Activated T-helper 1 cell treated with Interleukin-2 at 50 U/mL for 16 hours (primary cell): ENCODE data around the gene USH1G.

ENCODE experiments used
- DNase-seq: peaks from one replicate; pipeline ENCODE4 v3.0.0-alpha.2; 2020; ENCODE audit warnings: low read depth

The USH1G gene

DNA sequence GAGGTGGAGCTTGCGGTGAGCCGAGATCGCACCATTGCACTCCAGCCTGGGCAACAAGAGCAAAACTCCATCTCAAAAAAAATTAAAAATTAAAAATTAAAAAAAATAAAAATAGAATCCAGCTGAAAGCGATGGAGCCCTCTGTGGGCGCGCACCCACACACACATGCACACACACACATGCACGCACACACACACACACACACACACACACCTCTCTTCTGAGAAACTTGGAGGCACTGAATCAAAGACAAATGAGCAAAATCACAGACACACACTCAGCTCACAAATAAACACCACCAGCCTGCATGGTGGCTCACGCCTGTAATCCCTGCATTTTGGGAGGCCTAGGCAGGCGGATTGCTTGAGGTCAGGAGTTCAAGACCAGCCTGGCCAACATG lies 20.0 kb downstream of the USH1G start:
- DNase-seq: no peak

DNA sequence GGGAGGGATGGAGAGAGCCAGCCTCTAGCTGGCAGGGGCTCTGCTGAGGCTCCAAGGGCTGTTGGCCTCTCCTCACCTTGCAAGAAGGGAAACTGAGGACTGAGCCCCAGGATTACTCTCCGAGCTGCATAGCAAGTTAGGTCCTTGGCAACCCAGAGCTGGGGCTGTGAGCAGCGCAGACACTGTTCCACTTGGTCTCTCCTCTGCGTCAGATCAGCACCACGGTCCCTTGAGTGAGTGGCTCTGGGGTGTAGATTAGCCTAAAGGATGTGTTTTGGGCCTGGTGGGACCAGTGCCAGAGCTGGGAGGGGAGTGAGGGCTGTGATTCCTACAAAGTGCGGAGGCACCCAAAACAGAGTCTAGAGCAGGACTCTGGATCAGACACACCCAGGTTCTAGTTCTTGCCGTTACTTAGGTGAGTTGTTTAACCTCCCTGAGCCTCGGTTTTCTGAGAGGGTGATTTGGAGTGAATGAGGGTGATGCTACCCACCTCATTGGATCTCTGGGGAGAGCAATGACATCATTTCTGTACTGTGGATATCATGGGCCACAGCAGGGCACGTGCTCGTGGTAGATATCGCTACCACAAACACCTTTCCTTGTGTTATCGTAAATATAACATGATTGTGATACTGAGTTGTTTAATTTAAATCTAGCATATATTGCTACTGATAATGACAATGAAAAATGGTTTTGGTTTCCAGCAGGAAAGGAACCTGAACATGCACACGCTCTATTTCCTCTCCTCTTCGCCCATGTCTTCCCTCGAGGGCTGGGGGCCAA lies 21.5 kb downstream of the USH1G start:
- no peak for DNase-seq

DNA sequence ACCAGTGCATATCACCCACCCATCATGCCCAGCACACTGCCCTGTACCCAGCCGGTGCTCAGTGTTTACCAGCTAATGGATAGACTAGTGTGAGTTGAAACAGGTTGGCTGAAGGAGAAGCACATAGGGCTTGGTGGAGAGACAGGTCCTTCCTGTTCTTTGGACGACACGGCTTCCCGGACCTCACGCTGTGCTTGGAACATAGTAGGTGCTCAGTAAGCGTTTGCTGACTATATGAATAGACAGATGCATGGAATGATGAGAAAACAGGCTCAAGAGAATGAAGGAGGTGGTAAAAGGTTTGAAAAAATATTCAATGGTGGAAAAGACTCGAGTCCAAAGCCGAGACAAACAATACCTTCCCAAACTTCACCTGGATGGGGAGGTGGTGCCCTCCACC lies 22.8 kb downstream of the USH1G start:
- no peak for DNase-seq

DNA sequence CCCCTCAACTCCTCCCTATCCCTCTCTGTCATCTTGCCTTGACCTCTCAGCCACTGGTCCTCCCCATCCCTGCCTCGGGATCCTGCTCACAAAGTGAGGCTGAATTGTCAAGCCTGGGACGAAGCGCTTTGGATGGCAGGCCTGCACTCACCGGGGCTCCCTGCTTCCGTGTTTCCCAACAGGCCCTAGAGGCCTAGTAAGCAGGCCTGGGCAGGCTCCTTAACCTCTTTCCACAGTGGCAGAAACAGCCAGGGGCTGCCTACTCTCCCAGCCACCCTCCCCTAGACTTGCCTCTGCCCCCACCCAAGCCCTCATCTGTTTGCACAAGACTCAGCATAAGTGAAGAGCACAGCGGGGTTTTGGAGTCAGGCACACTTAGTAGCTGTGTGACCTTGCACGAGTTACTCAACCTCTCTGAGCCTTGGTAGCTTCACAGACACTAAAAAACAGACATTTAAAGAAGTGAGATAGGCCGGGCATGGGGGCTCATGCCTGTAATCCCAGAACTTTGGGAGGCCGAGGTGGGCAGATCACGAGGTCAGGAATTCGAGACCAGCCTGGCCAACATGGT lies 24.6 kb downstream of the USH1G start:
- DNase-seq: no peak

DNA sequence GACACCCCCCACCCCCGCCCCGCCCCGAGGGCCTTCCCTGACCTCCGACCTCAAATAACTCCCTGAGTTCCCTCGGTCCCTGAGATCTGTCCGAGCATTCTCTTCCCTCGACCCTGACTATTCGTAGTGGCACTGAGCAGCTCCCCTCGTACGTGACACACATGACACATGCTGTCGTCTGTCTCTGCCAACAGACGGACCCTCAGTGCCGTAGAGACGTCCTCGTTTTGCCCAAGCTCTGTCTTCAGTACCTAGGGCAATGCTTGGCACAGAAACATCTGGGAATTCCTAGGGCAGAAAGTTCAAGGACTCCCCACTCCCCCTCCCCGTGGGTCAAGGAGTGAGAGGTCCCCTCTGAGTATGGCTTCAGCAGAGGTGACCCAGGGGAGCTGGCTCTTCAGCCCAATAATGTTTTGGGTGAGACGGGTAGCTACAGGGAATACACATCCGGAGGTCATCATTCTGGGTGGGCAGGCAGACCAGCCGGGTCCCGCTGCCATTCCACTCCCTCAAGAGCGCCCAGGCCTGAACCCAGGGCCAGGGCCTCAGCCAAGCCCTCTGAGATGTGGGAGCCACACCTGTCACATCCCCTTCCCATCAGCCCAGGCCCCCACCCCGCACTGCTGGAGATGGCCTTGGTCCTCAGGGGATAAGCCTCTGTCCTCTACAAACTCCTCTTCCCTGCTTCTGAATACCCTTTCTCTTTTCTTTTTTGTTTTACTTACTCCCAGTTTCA lies 29.0 kb downstream of the USH1G start:
- no peak for DNase-seq

DNA sequence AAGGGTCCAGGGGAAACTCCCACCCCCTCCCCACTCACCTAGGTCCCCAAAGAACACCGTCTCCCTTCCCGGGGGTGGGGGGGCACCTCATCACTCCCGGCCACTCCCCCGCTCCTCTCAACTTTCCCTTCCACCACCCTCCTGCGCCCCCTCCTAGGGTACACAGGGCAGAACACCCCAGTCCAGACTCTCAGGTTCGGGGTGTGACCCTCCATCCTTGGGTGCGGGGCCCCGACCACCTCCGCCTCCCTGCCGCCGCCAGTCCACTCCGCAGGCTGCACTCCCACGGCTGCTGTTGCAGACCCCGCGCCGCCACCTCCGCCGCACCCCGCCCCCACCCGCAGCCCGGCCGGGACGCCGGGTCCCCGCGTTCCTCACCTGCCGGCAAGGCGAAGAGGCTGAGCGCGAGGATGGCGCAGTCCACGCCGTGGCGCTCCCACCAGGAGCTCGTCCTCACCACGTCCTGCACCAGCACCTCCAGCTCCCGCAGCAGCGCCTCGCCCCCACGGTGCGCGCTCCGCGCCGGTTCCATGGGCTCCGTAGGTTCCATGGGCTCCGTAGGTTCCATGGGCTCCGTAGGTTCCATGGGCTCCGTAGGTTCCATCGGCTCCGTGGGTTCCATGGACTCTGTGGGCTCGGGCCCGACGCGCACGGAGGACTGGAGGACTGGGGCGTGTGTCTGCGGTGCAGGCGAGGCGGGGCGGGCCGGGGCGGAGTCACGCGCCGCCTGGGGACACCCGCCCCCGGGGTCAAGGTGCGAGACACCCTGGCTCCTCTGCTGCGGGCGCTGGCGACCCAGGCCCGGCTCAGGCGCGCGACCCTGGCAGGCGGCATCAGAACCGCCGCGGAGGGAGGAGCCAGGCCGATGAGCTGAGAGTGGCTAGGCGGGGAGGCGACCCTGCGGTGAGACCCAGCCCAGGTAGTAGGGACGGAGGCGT lies 29.8 kb downstream of the USH1G start, which contains the start of gene FADS6:
FADS6 (minus strand) TSS at position 660 of the 938 bp plus-strand sequence; CDS start at position 622, 38 bp downstream.
- DNase-seq: no peak

DNA sequence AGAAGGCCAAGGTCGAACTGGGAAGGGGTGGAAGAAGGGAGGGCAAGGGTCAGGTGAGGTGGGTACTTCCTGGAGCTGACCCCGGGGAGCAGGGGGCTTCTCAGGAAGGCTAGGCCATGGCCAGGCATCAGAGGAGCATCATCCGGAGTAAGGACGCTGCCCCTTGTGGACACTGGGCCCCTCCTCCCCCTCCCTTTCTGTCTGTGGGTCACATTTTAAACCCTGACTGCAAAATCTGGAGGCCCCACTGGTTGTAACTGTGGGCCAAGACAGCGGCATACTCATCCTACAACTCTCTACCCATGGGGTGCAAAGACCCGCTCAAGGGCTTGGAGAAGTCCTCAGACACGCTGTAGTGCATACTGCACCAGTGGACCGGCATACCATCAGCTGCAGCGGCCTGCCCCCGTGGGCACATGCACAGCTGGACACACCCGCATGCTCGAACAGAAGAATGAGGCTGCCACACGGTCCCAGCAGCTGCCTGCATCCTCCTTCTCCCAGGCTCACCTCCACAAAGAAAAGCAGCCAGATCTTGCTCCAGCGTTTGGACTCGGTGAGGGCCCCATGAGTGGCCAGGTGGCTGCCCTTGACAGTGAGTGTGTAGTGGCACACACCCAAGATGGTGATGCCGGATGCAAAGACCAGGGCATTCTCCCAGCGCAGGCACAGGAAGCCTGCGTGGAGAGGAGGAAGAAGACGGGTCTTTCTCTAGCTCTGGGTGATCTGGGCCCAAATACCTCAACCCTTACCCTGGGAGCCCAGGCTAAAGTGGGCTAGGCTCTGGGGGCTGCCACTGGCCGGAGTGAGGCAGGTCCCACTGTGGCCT lies 30.8 kb downstream of the USH1G start:
- DNase-seq: no peak

DNA sequence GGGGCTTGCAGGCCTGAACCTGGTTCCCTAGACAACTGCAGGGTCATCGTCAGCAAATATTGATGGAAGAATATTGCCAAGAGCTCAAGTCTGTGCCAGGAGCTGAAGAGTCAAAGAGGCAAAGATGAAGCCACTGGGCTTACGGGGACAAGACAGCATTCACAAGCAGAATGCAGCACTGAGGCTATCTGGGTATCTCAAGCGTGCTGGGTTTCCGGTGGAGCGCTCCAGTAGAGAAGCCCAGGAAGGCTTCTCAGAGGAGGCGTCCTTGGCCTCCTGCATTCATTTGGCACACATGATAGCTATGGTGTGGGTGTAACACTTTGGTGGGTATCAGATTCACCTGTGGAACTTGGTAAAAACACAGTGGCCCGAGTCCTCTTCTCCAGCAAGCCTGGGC lies 32.5 kb downstream of the USH1G start:
- DNase-seq: no peak

DNA sequence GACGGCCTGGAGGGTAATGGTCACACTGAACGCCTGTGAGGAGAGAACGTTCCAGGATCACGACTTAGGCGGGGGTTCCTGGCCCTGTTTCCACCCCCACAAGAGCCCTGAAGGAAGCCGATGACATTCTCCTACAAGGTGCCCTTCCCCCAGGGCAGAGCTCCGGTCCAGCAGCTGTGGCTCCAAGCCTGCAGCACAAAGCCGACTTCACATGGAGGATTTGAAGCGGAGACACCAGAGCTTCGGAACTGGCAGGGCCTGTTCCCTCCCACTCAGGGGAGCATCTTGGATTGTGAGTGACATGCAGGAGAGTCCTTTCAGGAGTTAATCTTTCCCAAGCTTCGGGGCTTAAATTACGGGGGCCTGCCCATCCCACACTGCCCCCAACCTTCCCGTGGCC lies 34.6 kb downstream of the USH1G start:
- DNase-seq: no peak

DNA sequence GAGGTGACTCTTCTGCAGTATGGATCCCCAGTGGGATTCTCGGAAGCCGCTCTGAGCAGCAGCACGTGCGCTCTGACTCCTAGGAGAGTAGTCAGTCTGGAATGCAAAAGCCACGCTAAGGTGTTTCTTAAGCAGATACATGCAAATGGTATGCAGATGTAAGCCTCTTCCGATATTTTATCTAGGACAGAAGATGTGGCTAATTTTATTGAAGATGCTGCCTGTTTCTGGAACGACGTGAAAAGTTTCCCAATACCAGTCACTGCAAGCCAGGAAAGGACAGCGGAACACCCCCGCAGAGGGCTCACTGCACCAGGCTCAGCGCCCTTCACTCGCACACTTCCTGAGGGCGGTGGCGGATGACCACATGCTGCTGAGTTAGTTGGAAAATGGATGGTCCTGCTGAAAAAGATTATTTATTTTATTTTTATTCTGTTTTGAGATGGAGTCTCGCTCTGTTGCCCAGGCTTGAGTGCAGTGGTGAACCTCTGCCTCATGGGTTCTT lies 39.8 kb downstream of the USH1G start:
- no peak for DNase-seq

DNA sequence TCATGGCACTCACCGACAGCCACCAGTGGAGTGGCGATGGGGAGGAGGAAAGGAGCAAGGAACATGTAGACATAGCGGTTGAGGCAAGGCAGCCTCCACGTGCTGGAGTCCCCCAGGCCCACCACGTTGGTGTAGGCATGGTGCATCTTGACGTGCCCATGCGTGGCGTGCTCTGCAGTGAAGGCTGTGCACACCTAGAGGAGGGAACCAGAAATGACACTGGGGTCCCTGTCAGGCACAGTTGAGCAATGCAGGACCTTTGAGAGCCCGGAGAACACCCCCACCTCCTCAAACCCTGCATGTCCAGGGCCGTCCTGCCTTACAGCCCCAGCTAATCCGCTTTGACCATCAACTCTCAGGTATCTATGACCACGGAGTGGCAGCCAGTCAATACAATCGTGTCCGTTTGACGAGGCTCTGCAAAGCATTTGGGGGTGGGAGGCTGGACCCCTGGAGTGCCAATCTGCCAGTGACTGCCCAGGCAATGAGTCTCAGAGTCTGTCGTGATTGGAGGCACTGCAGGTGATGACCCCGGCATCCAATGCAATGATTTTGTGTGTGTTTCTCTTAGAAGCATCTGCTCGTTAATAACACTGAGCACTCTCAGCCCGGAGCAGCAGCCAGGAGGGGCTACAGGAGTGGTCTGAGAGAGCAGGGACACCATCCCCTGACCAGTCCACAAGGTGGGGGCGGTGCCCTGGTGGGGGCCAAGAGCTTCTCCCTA lies 40.4 kb downstream of the USH1G start:
- no peak for DNase-seq

DNA sequence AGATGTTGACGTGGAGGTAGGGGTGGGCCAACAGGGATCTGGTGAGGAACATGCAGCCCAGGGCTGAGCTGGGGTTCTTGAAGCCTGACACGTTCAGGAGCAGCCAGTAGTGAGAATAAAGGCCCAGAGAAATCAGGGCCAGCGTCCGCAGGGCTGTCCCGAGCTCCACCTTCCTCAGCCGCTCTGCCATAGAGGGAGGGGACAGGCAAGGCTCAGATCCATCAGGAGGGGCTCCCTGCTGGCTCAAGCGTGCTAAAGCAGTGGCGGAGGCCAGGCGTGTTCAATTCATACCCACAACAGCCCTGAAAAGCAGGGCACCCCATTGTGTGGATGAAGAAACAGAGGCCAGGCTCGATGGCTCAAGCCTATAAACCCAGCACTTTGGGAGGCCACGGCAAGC lies 42.0 kb downstream of the USH1G start:
- DNase-seq: no peak

DNA sequence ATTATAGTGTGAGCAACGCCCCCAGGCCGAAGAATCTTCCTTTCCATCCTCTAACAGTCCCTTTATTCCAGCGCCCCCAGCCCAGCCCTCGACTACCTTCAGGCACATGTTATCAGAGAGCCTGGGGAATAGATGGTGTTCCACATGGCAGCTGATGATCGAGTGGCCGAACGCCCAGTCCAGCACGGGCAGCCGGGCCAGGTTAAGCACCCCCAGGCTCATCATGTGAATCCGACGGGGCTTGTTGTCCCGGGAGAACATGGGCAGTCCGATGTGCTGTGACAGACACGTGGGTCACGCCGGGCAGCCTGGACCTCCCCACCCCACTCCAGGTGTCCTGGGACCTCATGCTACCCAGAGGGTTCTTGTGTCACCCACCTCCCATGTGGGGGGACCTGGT lies 43.7 kb downstream of the USH1G start:
- no peak for DNase-seq

DNA sequence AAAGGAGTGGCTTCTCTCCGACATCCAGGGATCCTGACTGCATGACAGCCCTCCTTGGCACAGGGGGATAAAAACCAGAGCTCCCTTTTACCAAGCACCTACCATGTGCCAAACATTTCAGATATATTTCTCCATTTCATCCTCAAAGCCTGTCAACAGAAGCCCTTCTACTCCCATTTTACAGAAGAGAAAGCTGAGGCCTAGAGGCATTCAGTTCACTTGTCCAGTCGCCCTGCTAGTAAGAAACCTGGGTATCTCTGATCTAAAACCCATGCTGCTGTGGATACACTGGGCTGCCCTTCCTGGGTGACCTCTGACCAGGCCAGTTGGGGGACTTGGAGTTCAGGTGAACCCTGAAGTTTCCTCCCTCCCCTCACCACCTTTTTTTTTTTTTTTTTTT lies 44.4 kb downstream of the USH1G start:
- DNase-seq: no peak

DNA sequence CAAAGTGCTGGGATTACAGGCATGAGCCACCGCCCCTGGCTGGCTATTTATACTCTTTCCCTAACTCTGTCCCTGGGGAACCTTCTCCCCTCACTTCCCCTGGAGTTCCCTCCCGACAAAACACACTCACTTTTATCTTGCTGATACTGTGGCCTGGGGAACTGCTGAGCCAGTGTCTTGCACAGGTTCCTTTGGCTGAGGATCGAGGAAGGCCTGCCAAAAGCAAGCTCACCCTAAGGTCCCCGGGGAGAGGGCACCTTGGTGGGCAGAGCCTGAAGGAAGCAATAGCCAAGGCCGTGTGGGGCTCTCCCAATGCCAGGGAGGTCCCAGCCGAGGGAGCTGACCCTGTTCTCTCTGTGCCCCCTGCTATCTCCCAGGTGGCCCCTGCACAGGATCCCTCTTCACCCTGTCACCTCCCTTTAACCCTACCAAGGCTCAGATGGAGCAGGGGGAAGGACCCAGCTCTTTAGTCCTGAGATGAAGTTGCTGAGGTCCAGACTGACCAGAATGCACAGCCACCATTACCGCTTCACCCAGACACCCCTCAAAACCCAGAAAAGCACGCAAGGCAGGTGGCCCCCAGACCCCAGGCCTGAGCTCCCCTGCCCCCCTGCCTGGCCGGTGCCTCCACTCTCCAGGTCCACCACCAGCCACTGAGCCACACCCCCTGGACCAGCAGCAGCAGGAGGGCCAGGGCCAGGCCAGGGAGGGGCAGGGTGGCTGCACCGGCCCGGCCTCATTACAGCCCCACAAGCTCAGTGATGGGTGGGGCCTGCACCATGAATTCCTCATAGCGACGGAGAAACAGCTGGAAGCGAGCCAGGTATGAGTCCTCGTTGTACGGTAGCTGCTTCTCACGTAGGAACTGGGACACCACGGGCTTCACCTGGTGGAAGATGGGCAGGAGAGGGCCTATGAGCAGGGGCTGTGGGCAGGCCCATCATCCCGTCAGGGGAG lies 45.2 kb downstream of the USH1G start:
- no peak for DNase-seq

DNA sequence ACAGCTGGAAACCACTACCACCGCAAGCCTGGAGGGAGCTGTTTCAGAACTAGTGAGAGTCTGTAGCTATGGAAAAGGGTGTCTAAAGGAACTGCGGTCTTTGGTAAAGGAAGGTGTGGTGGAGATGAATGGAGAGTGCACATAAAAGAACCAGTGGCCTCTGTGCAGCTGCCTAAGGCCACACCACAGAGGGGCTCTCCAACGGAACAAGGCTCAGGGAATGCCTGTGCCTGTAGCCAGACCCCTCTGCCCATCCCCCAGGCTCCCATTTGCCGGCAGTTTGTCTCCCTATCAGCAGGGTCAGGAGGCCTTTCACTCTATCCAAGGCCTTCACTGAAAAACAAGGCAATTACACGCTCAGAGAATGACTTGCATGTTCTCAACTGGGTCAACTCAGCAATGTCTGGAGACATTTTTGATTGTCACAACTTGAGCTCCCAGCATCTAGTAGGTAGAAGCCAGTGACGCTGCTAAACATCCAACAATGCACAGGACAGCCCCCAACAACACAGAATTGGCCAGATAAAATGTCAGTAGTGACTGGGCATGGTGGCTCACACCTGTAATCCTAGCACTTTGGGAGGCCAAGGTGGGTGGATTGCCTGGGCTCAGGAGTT lies 47.0 kb downstream of the USH1G start:
- no peak for DNase-seq

DNA sequence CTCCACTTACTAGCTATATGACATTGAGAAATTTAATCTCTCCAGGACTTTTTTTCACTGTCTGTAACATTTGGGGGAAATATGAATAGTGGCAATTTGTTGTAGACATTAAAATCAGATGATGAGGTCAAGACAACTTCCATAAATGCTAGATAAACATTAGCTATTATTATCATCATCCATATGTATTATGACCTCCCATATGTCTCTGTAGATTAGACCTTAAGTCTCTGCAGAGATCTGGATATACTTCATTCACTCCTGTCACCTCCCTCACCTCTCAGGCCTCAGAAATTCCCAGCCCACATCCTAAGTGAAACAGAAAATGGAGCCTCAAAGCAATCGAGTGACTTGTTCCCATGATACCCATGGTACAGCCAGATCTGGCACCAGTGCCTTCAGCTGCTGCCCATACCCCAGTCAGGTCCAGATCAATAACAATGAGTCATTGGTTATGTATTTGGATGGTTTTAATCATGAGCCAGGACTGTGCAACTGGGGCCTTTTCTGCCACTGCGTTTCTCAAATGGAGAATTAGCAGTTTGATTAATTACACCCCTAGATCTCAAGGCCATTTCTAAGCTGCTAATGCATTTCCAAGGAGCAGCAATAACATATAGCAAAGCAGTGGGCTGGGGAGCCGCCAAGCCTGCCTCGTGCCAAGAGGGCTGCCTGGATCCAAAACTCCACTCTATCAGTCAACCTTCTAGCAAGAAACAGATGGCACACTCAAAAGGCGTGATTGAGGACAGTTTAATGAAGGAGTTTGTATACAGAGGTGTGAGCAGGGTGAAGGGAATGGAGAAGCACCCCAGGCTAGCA lies 47.7 kb downstream of the USH1G start:
- DNase-seq: no peak

DNA sequence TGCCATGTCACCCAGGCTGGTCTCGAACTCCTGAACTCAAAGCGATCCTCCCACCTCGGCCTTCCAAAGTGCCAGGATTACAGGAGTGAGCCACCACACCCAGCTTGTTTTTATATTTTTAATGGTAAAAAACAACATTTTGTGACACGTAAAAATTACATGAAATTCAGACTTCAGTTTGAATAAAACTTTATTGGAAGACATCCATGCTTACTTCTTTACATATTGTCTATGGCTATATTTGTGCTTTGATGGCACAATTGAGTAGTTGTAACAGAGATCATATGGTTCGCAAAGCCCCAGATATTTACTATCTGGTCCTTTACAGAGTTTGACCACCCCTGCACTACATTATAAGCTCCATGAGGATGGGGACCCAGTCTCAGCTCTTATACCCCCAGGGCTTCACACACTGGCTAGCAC lies 48.4 kb downstream of the USH1G start:
- no peak for DNase-seq
